HL-60/S4 treated with phorbol 12-myristate 13-acetate at 8.2 ng/mL for 4 days and 3 days (cell line): ENCODE measurements around the gene GRAMD2B.
"Not testable (repeated sequence)": the region's sequence is repeated elsewhere in the genome, so short reads cannot be mapped to it uniquely, and the experiment has no call there.

Experiments used
- in situ Hi-C: fragments of 300-500 bp; cut with MboI; formaldehyde crosslinking; loops from 2 replicates; pipeline ENCODE4 v1.15.0; 2022; ENCODE audit warnings: low sequenced_read_pairs

The GRAMD2B gene

DNA sequence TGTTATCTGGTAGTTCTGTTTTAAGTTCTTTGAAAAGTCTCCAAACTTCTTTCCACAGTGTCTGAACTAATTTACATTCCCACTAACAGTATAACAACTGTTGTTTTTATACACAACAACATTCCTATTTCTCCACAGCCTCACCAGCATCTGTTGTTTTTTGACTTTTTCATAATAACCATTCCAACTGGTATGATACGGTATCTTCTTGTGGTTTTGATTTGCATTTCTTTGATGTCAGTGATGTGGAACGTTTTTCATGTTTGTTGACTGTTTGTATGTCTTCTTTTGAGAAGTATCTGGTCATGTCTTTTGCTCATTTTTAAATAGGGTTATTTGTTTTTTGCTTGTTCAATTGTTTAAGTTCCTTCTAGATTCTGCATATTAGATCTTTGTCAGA is 12.6 kb upstream of the GRAMD2B start:
- in situ Hi-C loops = no loop called here

DNA sequence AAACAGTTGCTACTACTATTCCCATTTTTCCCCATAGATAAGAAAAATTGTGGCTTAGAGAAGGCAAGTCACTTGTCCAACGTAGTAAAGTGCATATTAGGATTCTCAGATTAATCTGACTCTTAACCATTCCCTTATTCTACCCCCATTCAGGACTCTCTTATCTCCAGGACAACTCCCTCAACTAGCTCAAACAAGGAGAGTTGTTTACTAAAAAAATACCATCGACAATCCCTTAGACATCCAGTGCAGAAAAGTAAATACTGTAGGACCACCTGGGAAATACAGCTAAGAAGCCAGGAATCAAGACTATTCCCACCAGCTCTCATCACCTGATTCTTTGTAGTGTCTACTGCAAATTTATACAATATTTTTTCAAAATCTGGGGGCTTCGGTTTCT is 9.4 kb upstream of the GRAMD2B start:
- in situ Hi-C loops = no loop called here

DNA sequence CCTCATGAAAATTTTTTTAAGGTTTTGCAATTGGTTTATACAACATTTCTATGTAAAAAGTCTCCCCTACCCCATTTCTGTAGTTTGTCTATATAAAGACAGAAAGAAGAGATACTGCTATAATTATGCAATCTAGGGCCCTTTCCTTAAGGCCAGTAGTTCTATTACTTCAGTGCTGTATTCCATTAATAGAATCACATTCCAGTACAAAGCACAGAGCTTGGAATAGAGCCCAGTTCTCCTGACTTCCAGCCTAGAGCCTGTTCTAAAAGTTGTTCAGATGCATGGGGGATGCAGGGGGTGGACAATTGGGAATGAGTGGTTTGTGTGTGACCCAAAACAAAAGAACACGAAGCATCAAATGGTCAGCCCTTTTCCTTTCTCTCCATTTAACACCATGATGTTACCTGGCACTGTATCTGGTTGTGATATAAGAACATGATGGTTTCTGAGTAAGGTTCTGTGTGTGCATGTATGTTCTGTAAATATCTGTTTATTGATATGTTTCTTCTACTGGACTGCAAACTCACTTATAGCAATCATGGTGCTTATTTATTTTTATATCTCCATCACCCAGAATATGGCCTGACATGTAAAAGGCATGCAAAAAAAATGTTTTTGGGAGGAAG is 8.2 kb upstream of the GRAMD2B start:
- in situ Hi-C loops = no loop called here

DNA sequence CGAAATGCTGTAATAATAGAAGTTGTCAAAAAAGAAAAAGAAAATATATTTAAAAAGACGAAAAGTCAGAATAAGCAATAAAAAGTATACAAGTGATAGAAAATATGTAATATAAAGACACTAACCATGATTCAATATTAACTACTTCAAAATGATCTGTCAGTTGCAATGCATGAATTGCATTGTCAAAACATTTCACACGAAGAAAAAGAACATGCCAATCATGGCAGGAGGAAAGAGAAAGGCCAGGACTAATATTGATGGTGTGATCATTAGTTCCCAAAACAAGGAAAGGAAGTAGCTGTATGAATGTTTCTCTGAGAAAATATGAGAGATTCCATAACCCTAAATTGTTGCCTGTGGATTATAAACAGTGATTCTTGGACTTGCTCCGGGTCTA is 7.4 kb upstream of the GRAMD2B start:
- in situ Hi-C loops = no loop called here

DNA sequence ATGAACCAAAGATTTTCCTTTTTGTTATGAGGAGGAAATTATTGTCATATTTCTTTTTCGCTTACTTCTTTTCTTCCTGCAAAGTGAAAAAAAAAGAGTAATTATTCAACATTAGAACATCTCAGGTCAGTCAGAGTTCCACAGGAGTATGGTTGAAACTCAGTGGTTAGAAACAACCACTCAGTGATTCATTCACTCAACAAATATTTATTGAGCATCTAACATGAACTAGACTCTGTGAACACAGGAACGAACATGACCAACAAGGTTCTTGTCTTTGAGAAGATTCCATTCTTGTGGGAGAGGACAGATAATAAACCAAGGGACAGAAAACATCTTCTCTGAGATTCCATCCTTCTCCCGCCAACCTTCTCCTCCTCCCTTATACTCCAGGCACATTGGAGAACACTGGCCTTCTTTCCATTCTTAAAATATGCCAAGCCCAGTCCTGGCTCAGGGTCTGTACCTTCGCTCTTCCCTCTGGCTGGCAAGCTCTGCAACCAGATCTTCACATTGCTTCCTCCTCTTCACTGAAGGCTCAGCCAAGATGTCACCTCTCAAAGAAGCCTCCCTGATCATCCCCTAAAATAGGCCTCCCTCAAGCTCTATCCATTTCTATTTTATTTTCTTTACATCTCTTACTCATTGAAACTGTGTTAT is 6.8 kb upstream of the GRAMD2B start:
- in situ Hi-C loops = no loop called here

DNA sequence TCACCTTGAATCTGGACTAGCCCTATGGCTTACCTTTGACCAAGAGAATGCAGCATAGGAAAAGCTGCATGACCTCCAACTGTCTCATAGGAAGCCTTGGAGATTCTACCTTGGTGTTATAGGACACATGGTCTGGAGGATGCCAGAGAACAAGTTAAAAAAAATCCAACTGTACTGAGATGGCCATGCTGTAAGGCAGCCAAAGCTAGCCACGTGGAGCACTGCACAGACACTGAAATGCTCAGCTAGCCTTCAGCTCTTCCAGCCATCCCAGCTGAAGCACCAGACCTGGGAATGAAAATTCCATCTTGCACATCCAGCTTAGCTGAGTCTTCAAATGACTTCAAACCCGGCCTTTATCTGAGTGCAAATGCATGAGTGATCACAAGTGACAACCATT is 6.0 kb upstream of the GRAMD2B start:
- in situ Hi-C loops = no loop called here

DNA sequence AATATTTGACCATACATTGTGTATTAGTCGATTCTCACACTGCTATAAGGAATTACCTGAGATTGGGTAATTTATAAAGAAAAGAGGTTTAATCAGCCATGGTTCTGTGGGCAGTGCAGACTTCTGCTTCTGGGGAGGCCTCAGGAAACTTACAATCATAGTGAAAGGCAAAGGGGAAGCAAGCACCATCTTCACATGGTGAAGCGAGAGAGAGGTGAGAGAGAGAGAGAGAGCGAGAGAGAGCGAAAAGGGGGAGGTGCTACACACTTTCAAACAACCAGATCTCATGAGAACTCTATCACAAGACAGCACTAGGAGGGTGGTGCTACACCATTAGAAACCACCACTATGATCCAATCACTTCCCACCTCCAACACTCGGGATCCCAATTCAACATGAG is 4.1 kb upstream of the GRAMD2B start:
- in situ Hi-C loops = no loop called here

DNA sequence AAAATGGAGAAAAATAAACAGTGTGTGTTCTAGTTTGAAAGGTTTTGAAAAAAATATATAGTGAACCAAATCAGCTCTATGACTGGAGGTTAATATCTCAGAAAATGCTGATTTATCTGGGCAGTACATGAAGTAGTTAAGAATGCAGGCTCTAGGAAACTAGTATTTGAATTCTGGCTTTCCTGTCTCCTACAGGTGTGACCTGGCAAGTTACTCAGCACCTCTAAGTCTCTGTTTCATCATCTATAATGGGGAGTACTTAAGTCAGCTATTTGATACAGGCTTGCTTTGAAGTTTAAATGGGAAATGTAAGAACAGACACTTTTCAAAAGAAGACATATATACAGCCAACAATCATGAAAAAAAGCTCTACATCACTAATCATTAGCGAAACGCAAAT is 5.2 kb downstream of the GRAMD2B start:
- in situ Hi-C loops = no loop called here

DNA sequence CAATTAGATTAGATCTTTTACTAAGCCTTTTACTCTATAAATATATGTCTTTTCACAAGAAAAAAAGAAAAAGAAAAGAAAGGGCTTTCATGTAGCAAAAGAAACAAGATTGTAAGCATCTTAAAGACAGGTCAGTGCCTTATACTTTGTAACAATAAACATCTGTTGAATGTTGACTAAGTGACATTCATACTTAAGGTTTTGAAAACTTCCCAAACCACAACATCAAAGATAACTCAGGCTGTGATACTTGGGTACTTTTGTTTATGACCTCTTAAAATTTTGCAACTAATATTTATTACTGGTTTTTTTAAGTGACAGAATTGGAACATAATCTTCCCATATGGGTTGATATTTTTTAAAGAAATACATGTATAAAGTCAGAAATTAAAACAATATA is 7.4 kb downstream of the GRAMD2B start:
- in situ Hi-C loops = no loop called here

DNA sequence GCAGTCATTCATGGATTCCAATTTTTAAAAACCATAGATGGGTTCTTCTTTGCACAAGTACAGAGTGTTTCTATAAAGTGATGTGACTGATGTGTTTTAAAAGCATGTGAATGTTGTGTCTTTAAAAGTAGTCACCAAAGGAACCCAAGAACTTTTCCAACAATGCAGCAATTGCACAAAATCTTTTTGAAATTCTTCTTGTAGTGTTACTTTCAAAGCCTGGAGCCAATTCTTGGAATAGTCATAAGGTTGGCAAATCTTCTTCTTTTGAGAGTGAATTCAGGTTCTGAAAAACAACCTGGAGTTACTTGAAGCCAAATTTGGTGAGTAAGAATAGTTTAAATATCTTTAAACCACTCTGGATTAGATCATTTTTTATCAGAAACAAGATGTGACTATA is 10.5 kb downstream of the GRAMD2B start:
- in situ Hi-C loops = no loop called here

DNA sequence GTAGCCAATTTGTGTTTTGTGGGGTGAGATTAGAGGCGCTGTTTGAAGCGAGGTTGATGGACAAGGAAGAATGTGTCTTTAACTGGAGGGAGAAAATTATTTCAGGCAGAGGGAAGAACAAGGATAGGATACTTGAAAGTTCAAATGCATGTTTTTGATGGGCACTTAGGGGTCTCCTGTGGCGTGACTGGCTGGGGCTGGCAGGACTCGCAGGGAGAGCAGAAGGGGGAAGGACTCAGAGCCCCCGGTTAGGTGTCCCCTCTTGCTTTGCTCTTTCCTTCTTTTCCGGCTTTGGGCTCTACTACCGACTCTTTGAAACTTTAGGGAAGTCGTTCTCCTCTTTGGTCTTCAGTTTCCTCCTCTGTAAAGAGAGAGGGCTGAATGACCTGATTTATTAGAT is 12.1 kb downstream of the GRAMD2B start:
- in situ Hi-C loops = no loop called here

DNA sequence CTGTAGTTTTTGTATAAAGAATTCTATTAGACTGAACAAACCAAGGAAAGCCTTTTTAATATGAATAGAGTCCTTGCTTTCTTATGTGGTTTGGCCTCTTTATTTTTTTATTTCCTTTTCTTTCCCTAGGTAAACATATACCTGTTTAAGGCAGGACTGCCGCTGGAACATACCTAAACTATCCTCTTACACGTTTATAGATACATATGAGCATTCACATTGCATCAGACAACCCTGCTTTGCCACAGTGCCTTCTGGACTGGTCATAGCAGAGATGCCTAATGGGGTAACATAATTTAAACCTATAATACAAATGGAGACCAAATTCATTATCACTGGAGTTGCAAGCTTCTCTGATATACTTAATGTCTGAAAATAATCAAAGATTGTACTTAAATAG is 12.5 kb downstream of the GRAMD2B start:
- in situ Hi-C loops = no loop called here

DNA sequence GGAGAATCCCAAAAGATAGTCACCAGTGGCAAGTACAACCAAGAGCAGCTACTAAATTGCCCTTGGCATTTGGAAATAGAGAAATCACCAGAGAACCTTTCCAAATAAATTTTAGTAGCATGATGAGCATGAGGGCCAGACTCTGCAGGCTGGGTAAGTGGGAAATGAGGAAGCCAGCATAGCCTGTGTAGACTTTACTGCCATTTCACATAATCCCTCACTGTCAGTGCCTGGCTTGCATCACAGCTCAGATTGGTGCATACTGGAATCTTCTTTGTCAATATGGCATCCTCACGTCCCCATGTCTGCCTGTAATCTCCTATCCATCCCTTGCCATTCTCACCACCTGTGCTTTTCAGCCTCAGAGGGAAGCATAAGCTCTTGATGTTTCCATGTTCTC is 14.5 kb downstream of the GRAMD2B start:
- in situ Hi-C loops = no loop called here

DNA sequence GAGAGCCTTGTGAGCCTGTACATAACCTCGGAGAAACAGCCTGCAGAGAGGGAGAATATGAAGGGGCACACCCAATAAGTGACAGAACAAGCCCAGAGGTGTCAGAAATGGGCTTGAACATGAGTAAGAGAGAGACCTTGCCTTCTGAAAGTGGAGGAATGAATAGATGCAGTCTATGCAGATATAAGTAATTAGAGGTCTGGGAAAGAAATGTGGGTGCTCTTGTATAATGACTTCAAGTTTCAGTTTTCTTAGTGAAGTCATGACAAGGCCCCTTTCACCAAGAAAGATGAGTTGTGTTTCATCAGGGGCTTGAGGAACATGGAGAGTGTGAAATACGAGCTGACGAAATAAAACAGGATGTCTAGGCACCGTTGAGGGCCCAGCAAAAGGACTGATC is 15.1 kb downstream of the GRAMD2B start:
- in situ Hi-C loops = no loop called here

DNA sequence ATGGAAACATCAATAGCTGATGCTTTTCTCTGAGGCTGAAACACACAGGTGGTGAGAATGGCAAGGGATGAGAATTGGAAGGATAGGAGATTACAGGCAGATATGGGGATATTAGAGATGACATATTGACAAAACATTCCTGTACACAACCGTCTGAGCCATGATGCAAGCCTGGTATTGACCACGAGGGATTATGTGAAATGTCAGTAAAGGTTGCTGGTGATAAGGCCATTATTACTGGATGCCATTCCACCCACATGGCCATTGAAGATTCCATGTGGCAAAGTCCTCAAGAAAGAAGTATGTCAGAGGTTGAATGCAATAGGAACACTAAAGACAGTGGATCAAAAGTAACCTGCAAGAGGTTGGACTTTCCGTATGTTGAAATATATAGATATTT is 15.7 kb downstream of the GRAMD2B start:
- in situ Hi-C loops = no loop called here

DNA sequence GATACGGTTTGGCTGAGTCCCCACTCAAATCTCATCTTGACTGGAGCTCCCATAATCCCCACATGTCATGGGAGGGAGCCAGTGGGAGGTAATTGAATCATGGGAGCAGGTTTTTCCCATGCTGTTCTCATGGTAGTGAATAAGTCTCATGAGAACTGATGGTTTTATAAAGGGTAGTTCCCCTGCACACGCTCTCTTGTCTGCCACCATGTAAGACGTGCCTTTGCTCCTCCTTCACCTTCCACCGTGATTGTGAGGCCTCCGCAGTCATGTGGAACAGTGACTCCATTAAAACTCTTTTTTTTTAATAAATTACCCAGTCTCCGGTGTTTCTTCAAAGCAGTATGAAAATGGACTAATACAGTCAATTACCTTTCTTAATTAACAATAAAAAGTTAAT is 16.5 kb downstream of the GRAMD2B start:
- in situ Hi-C loops = not testable (repeated sequence)

DNA sequence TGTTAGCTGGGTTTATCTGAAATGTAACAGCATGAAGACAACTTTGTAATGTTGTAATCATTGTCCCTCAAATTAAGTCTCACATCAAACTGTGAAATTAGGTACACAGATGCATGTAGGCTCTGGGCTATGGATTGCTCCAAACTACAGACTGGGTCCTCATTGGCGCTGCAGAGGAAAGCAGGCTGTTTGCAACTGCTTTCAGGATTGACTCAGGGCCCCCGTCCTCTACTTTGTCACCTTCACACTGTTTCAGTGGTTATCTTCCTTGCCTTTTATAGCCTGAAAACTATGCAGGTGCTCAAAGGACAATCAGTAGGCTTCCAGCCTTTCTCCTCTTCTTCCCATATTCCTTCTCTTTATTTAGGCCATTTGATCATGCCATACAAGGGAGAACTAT is 18.0 kb downstream of the GRAMD2B start:
- in situ Hi-C loops = no loop called here

DNA sequence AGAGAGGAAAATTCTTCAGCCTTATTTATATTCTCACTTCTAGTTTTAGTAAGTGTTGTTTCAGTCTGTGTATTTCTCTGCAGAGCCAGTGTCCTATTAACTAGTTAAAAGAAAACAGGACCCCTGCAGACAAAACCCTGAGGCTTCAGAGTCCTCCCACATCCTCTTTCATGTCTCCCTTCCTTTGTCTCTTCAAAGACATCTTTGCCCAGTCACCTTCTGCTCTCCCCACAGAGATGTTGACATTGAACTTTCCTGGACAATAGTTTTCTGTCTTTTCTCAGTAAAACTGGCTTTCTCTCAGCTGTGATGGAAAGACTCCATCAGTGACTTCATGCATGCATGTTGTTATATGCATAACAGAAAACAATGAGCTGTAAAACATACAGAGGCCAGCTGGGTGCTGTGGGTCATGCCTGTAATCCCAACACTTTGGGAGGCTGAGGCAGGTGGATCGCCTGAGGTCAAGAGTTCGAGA is 20.2 kb downstream of the GRAMD2B start:
- in situ Hi-C loops = no loop called here

DNA sequence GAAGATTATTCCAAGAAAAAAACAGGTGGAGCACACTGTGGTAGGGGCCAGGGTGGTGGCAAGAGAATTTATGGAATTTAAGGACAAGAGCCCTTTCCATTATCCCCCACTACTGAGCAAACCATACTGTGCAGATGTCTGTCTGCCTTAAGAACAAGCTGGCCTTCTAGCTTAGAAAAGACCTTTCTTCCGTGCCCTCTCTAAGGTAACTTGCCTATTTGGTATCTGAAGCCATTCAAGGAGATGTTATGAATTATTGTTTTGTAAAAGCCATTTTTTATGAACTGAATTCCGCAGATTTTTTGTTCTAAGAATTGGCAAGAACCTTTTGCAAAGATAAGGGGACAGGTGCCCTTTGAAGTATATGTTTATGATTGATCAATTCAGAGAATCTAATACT is 20.9 kb downstream of the GRAMD2B start:
- in situ Hi-C loops = no loop called here

DNA sequence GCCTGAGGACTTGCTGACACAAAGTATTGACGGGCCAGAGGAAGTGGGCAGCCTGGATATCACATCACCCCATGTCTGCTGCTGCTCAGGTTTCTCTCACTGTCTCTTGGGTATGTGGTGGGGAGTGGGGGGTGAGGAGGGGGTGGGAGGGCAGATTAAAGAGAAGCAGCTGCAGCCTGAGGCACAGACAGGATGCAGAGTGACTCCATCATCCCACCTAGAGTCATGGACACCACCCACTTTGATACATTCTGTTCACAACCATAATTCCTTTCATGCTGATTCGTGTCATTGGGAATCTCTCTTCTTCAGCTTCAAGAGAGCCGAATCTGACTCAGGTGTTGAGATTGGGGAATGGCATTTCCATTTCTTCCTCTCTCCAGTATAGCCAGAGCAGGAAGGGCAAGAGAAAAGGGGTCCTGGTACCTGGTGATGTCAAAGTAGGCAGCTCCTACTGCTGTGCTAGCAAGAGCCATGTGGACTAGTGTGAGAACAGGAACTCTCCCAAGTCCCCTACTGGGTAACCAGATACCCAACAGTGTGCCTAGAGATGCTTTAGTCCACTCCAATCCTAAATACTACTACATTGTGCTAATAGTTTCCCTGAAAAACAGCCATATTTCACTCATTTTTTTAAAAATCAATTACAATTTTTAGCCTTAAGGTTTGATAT is 22.4 kb downstream of the GRAMD2B start:
- in situ Hi-C loops = no loop called here

DNA sequence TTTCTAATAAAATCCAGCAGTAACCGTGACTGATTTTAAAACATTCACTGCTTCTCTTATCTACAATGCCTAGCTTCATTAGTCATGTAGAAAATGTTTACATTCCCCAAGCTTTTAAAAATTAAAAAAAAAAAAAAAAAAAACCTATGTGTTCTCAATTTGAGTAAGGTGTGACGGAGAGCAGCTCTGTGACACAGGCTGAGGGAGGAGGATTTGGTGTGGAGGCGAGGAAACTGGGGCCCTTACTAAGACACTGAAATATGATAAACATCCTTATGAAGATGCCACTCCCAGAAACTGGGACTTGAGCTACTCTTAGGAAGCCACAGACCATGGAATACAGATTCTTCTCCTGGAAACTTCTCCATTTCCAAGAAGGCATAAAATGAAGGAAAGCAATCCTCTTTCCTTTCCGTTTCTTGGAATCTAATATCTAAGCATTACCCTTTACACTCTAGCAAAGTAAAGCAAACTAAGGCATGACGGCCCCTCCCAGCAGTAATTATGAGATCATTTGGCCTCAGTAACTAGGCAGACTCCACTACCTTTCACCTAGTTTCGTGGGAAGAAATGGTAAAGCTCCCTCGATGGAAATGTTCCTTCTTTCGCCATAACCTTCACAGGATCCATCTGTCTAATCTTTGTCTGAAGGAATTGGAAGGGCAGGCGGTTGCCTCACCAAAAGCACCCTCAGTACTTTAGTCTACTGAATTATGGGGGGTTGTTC is 23.5 kb downstream of the GRAMD2B start:
- in situ Hi-C loops = no loop called here

DNA sequence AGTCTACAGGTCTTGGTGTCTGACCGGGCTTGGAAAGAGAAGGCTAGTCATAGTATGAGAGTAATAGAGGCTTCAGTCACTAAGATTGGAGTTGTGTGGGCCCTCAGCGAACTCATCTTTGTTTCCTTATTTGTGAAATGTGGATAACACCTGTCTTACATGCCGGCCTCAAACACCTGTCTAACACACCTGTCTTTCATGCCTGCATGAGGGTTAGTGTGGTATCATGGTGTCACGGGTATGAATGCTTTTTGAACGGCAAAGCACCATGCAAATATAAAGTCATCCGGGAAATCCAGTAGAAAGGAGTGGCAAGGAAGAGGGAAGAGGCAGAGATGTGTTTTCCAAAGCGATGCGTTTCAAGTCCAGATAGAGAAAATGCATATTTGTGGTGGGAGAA is 25.5 kb downstream of the GRAMD2B start:
- in situ Hi-C loops = no loop called here
